Inflammatory macrophage (primary cell): ENCODE results near the gene RBM19.

Experiments used
- DNase-seq, 2 donors: peaks; one replicate each; pipeline ENCODE4 v3.0.0-alpha.2; 2020 to 2022

RBM19 gene

GRCh38 chr12:113950873-113951272, 15.3 kb downstream of the RBM19 start:
- DNase-seq: no peak

DNA sequence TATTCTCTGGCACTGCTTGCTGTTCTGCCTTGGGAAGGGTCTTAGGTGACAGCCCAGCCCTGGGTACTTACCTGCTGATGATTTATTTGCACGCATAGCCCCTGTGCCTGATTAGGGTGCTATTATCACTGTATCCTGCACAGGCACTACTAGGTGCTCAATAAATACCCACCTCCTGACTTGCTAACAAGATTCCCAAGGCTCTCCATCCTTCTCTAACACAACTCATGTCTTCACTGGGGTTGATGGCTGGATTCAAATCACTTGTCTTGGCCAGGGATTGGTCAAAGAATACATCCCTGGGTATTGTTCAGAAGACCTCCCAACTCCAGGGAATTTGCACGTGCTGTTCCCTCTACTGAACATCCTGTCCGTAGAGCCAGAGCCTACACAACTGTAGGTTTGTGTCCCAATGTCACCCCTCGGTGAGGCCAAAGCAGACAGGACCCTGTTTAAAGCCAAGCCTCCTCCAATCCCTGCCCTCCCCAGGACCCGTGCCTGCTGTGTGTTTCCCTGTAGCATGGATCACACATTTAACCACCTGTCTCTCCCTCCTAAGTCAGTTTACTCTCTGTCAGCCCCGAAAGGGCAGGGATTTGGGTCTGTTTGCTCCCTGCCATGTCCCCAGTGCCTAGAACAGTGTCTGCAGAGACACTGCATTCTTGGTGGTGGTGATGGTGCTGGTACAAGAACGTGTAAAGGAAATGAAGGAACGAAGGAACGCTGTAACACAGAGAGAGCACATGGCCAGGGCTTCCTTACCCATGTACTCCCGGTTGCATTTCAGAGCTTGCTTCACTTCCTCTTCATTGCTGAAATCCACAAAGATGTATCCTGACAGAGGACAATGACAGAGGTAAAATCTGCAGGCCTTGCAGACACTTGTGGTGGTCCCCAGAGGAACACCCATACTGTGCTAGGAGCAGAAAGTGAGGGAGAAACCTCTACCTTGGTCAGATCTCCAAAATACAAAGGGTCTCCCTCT, 16.5 kb downstream of the RBM19 start:
- peak in 1 of 2 donors; percentile 17 for DNase-seq

- DNase-seq: no peak
Observed at GRCh38 chr12:113948151-113948914, 17.8 kb downstream of the RBM19 start.

DNA sequence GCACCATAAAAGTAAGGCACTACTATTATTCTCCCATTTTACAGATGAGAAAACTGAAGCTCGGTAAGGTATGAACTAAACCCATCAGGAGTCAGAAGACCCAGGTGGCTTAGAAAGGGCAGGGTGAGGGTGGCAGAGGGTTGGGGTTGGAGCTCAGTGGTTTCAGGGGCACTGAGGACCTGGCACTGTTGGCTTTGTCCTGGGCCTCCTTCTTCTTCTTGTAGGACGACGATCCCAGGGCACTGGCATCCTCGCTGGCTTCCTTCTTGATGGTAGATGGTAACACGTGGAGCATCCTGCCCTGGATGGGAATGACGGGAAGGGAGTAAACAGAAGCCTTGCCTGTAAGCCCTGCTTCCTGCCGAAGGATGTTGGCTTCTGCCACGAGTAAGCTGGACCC, 19.9 kb downstream of the RBM19 start:
- DNase-seq: no peak

DNA sequence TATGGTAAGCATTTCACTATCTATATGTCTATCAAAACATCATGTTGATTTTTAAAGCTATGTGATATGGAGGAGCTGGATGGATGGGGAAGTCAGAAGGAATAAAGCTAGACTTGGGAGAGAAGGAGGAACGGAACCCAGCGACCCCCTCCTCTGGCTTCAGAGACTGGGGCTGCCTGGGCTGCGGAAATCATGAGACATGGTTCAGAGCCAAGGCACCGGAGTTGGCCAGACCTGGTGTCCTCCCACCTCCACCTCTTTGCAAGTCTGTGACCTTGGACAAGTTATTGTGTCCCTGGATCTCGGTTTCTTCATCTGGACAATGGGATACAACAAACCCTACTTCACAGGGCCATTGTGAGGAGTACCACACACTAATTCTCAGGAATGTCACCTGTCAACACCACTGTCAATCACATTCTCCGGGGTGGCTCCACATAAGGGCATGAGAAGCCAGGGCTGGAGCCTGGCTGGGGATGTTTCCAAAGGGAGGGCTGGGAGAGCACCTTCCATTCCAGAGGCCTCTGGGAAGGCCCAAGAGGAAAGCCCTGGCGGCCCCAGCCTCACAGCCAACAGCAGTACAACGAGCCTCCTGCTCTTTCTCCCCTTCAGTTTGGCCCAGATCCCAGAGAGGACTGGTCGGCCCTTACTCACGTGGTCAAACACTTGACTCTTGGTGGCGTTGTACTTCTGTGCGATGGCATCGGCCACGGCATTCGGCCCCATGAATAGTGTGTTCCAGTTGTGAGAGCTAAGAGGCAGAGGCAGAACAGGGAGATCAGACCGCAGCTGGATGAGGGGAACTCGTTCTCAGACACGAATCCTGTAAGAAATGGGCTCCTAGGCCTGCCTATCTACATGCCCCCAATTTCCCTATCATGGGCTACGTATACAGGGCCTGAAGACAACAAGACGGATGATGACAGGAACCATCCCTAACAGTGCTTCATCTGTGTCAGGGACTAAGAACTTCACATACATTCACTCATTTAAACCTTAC, 20.7 kb downstream of the RBM19 start:
- DNase-seq: no peak

- DNase-seq: no peak
Observed at GRCh38 chr12:113942209-113942608, 23.9 kb downstream of the RBM19 start.

- no peak for DNase-seq
Observed at GRCh38 chr12:113941208-113941486, 25.0 kb downstream of the RBM19 start.

DNA sequence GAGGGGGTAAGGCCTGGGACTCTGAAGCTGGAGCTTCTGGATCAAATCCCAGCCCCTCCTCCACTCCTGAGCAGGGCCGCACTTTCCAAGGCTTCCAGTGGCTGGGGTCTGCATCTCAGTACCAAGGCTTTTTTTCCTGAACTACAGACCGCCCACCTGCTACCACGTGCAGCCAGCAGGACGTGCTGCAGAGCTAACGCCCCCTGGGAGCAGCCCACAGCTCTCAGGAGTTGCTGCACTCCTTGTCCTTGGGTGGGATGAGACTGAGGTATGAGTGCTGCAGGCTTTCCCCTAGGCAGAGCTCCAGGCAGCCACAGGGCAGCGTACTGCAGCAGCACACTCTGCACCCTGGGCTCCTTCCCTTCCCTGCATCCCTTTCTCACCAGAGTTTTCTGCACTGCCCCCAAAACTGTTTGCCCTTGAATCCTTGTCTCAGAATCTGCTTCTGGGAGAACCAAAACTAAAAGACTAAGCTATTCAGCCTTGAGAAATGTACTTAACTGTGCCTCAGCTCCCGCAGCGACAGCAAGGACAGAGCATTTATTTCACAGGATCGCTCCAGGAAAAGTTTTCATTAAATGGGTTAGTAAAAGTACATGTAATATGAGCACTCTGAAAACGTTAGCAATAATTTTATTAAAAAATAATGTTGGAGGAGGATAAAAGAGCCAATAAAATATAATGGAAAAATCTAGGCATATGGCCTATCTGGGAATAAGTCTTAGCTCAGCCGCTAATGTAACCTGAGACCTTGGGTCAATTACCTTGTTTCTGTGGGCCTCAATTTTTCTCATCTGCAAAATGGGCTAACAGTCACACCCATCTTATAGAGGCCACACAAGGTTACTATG, 25.5 kb downstream of the RBM19 start:
- DNase-seq: no peak

DNA sequence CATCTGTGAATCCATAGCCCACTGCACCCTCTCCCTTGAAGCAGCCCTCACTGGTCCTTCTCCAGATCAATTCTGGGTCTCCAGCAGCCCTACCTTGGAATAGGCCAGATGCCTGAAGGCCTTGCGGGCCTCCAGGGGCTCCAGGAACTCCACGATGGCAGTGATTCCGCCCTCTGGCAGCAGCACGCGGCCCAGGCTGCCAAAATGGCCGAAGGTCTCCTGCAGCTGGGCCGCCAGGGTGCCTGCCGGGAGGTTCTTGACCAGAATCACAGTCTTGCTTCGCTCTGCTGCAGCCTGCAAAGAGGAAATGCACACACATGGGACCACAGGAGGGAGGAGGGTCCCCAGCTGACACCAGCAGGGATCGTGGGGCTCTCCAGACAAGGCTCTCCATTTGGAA, 26.3 kb downstream of the RBM19 start:
- DNase-seq: no peak

GRCh38 chr12:113938471-113938870, 27.7 kb downstream of the RBM19 start:
- DNase-seq: no peak

GRCh38 chr12:113936460-113936859, 29.7 kb downstream of the RBM19 start:
- no peak for DNase-seq

DNA sequence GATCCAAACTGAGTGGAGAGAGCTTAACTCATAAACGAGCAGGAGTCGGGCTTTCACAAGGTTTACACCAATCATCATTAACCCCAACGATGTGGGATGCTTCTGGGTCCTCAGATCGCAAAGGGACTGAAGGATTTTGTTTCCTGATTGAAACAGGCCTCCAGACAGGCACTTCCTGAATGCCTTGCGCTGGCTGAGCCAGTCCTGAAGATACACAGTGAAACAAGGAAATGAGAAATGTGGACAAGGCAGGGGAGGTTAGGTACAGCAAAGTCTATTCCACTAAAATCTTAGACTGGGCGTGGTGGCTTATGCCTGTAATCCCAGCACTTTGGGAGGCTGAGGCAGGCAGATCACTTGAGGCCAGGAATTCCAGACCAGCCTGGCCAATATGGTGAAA, 30.7 kb downstream of the RBM19 start:
- DNase-seq: no peak

DNA sequence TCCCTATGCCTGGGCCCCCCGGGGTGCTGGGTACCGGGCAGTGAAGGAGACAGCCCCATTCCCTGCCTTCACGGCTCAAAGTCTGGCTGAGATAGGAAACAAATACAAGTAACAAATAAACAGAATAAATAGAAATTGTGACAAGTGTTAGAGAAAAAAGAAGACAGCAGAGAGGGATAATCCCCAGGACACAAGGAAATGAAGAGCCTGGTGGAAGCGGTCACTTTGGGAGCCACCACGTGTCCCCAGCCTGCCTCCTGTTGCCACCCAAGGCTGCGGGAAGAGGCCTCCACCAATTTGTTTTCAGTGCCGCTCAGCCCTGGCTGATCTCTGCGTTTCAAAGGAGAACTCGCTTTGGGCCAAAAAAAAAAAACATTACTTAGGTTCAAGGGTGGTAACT, 31.2 kb downstream of the RBM19 start:
- no peak for DNase-seq

DNA sequence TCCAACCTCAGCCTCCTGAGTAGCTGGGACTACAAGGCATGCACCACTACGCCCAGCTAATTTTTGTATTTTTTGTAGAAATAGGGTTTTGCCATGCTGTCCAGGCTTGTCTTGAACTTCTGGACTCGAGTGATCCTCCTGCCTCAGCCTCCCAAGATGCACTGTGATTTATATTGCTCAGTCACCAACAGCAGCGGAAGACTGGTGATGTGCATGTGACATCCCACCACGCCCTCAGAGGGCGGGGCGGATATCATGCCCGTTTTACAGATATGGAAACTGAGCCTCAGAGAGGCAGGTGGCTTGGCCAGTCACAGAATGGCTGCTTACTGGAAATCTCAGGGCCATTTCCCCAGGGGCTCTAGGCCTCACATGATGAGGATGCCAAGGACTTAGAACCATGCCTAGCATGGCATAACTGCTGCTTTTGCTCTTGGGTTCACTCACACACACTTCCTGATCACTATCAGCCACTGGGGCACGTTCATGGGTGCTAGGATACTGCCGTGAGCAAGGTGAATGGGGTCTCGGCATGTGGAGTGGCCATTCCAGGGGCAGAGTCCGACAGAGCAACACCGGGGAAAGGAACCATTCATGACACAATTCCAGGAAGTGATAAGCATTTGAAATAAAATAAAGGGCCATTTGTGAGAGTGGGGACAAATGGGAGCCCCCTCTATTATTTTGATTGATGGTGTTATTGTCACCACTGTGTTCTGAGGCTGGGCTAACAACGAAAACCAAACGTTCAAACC, 31.9 kb downstream of the RBM19 start:
- DNase-seq: no peak

DNA sequence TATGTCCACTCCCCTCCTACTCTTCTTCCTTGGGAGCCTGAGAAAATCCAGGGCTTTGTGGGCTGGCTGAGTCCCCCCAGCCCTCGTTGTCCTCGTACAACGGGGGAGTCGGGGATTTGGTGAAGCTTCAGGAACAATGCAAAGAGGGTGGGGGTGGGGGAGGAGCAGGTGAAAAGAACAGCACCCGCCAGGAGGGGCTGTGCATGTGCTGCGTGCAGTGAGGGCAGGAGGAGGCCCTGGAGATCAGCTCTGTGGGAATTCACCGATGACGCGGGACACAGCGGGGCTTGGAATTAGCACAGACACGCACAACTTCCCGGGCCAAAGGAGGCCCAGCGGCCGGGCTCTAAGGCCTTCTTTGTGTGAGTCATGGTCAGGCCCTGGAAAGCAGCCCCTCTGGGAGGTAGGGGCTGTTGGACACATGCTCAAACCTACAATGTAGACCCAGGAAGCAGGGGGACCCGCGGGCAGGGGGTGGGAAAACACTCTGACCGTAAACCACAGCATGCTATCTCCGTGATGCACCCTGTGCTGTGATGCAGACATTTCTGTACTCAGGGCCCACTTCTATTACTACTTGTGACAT, 32.8 kb downstream of the RBM19 start:
- no peak for DNase-seq

DNA sequence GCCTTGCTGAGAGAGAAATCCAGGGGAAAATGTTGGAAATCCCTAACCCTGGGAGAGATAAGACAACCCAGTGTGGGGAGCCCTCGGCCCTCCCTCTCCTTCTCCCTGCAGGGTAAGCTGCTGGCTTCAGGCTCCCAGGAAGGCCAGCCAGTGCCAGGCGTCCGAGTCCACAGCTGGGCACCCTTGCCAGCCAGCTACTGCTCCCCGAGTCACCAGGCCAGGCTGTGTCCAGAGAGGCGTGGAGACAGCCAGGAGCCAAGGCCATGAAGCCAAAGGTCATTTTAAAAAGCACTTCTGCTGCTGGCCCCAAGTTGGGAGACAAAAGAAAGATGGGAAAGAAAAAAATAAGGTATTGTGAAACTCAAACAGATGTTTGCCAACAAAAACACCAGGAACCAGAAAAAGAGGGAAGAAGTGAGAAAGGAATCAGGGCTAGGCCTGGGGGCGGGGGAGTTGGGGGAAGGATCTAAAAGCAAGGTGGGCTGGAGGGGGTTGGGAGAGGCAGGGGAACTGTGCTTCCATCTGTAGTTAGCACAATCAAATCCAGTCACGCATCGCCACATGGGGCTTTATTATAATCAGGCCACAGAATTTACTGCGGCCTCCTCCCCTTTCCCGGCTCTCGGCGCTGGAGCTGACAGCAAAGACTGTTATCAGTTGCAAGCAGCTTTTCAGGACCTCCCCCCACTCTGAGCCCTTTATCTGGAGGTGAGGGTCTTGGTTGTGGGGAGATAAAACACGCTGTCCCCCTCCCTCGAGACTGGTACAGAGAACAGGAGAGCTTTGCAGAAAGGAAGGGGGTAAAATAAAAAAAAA, 33.5 kb downstream of the RBM19 start:
- no peak for DNase-seq

DNA sequence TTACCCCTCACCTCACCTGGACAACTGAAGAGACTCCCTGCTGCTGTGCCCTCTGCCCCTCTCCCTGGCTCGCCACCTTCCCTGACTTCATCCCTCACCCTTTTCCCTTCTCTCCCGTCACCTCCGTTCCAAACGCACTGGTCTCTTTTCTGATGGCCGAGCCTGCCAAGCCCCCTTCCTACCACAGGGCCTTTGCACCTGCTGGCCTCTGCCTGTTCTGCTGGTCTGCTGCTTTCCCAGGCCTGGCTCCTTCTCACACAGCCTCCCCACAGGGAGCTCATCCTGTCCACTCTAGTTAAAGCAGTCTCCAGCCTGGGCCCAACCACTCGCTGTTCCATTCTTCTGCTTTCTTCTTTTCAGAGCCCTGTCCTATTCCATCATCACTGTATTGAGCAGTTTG, 34.6 kb downstream of the RBM19 start:
- no peak for DNase-seq

- DNase-seq: no peak
Observed at GRCh38 chr12:113930249-113930648, 35.9 kb downstream of the RBM19 start.

DNA sequence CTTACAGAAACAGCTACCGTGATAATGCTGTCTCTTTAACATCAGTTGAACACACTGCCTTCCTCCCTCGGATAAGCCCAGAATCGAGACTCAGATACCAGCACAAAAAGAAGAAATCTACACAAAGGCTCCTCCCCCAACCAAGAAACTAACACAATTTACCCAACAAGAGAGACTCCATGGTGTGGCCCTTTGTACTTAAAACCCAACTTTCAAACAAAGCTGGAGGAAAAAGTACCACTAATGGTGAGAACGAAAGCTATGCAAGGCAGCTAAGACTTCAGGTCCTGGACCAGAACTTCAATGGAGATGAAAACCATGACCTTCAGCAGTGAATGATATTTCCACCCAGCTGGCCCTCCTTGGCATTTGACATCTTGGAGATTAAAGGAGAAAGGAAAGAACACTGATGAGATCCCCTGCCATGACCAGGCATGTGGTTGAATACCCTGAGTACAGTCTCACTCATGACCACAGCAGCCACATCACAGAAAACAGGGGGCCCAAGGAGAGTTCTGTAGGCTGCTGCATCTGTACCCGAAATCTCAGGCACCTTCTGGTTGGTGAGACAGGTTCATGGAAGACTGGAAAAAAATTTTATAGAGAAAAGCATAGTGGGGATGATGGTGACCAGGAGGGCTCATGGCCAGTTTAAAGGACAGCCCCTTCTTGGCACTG, 36.7 kb downstream of the RBM19 start:
- DNase-seq: no peak
